G401 (cell line): ENCODE results near the gene CENPC. TPM values are rescaled to one million over a fixed set of nuclear protein-coding genes. Genes with fewer than 3 reads are reported as not detected.

ENCODE experiments used
- DNase-seq: peaks from one replicate; pipeline ENCODE4 v3.0.0-alpha.2; 2015; ENCODE audit warnings: low spot score
- in situ Hi-C: cut with HindIII; loops from 2 replicates; pipeline ENCODE4 v1.10.0; 2016; ENCODE audit warnings: low sequenced_read_pairs, mixed read lengths
- total RNA-seq: library from RNA; depleted of rRNA; stranded (reverse); fragments of >200 nt; shearing (Covaris generic); gene quantifications from 2 replicates; pipeline ENCODE4 v1.2.3, GENCODE V29; 2014; rRNA removed

The CENPC gene, protein sequence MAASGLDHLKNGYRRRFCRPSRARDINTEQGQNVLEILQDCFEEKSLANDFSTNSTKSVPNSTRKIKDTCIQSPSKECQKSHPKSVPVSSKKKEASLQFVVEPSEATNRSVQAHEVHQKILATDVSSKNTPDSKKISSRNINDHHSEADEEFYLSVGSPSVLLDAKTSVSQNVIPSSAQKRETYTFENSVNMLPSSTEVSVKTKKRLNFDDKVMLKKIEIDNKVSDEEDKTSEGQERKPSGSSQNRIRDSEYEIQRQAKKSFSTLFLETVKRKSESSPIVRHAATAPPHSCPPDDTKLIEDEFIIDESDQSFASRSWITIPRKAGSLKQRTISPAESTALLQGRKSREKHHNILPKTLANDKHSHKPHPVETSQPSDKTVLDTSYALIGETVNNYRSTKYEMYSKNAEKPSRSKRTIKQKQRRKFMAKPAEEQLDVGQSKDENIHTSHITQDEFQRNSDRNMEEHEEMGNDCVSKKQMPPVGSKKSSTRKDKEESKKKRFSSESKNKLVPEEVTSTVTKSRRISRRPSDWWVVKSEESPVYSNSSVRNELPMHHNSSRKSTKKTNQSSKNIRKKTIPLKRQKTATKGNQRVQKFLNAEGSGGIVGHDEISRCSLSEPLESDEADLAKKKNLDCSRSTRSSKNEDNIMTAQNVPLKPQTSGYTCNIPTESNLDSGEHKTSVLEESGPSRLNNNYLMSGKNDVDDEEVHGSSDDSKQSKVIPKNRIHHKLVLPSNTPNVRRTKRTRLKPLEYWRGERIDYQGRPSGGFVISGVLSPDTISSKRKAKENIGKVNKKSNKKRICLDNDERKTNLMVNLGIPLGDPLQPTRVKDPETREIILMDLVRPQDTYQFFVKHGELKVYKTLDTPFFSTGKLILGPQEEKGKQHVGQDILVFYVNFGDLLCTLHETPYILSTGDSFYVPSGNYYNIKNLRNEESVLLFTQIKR
- 13.8 and 15.8 TPM in 2 replicates for total RNA-seq

DNA sequence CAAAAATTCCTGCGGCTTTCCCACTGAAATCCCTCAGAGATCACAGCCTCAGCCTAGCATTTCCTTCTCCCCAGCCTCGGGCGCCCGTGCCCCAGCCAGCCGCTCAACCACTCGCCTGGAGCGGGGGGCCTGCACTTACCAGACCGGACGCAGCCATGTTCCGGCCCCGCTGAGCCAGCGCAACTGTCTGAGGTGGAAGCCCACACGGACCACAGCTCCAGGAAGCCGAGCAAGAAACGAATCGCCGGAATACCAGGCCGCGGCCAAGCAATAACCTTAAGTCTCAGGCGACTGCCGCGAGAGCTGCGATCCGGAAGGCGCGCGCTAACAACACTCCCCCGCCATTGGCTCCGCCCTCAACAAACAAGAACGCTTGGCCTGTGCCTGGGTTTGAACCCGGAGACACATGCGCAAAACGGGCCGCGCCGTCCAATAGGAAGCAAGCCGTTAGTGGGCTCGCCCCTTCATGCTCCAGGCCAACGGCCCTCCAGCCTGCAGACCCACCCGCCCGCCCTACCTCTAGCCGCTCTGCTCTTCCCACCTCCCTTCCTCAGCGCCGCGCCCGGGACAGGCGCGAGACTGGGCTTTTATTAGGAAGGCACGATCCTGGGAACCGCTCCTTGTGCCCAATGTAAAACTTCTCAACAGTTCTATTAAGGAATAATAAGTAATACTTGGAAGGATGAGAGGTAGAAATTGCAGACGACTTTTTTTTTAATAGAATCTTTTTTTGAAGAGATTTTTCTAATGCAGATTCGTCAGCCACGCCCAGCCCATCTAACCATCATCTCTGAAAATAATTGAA, at the start of gene CENPC:
TSS of gene CENPC (minus strand) at position 305 of the 805 bp plus-strand sequence. CDS start at position 157, 148 bp downstream.
- in situ Hi-C loops = no loop called here
- peak; percentile 99 for DNase-seq

DNA sequence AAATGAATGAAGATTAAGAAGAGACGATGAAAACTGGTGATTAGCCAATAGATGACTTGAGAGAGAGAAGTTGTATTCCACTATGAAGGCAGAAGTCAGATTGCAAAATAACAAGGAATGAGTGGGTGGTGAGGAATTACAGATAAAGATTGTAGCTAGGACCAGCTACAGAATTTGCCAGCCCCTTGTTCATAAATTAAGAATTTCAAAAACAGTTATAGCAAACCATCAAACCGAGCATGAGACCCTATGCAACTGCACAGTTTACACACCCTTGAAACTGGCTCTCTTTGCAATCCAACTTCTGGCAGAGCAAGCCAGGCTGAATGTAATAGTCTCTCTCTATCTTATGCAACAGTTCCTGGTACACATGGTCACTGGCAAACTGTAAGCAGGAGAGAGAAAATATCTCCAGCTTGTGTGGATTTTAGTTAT, 48.5 kb upstream of the CENPC start:
- no peak for DNase-seq
- in situ Hi-C loops = no loop called here

DNA sequence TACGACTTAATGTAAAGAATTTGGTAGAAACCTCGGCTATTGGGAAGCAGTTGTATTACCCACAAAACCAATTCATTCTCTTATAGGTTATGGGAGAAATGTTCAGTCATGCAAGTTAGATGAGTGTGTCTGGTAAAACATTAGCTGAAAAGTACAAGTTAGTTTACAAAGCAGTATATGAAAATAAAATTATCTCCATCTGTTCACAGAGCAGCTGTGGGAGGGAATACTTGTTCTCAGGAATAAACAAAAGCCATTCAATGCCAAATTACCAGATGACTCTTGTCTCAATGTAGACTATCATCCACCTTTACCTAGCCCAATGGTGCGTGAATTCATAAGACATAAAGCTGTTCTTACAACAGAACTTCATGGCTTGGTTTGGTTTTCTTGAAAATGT, 41.9 kb upstream of the CENPC start:
- DNase-seq = no peak
- in situ Hi-C loops = no loop called here

DNA sequence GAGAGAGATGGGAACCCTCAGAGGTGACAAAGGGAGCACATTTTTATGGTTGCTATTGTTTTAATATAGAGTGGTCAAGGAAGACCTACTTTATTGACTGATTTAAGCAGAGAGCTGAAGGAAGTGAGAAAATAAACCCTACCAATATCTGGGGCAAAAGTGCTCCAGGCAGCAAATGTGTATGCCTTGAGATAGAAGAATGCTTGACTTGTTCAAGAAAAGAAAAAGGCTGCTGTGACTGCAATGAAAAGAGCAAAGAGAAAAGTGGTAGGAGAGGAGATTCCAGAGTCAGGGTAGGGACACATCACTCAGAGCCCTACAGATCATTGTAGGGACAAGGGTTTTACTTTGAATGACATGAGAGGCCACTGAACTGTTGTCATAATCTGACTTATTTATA, 39.2 kb upstream of the CENPC start:
- no peak for DNase-seq
- in situ Hi-C loops = no loop called here

DNA sequence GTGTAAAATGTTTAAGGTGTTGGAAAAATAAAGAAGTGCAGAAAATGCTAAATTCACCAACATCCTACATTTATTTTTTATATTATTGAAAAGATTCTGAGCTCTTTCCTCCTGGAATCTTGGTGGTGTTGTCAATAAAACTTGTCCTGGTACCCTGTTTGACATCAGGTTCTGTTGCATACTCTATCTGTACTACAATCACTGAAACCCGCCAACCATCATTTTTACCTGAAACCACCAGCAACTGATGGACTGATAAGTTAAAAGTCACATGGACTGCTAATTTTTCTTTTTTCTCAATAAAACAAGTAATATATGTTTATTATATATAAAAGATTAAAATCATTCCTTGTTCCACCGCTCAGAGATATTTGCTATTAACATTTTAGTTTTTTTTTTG, 36.6 kb upstream of the CENPC start:
- no peak for DNase-seq
- in situ Hi-C loops = no loop called here

DNA sequence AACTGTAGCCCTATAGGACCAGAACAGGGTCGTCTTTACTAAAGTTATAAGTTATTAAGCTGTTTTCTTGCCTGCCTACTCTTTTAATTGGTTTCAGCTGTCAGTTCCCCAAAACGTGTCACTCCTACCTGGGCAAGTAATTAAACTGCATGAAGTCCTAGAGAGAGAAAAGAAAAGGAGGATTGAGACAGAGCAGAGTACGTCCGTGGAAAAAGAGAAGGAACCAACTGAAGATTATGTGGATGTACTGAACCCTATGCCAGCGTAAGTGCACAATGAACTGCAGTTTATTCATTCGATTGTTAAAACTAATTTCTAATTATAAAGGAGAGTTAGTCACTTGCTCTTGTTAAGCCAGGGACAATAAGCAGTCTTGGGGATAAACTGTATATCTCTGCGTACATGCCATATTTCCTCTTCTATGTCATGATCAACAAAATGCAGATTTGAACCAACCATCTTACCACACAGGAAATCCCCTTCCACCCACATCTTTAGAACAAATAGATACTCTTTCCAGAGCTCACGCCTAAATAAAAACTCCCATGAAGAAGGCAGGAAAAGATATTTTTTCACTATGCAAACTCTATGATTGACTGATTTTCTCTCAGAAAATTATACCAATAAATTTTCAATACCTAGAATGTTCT, 36.0 kb upstream of the CENPC start:
- in situ Hi-C loops = no loop called here
- no peak for DNase-seq

DNA sequence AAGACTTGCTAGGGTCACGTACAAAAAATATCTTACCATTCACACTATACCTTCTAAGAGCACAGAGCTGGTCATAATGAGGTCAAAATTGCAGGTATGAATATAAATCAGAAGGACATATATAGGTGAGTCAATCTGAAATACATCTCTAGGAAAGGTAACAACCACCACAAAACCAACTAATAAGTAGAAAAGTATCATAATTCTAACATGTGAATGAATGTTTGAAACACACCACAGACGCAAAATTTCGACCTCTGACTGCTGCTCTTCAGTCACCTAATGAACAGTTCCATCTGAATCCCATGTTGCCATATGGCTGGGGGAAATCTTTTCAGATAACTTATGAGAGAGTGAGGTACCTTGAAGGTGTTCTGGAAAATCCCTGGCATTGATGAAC, 35.3 kb upstream of the CENPC start:
- DNase-seq = no peak
- in situ Hi-C loops = no loop called here

DNA sequence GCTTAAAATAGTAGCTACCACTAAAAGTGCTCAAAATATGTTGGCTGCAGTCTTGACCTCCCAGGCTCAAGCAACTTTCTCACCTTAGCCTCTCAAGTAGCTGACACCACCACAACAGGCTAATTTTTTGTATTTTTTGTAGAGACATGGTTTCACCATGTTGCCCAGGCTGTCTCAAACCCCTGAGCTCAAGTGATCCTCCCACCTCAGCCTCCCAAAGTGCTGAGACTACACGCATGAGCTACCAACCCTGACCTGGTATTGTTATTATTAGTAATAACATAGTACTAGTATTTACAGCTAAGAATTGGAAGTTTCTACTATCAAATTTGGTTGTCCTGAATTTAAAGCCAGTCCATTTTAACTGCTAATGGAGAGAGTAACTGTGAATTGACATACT, 31.2 kb upstream of the CENPC start:
- DNase-seq = no peak
- in situ Hi-C loops = no loop called here

DNA sequence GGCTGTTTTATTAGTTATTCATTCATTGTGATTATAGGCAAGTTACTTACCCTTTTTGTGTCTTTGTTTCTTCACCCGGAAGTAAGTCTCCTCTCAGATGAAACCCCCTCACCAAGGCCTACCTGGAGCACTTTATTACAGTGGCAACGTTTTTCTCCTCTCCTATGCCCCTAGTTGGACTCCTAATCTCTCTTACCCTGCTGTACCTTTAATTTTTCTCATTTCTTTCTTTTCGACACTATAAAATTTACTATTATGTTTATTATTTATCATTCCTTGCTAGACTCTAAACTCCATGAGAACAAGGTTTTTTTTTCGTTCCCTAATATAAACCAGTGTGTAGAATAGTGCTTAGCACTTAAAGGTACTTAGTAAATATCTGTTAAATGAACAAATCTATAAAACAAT, 30.8 kb upstream of the CENPC start:
- in situ Hi-C loops = no loop called here

DNA sequence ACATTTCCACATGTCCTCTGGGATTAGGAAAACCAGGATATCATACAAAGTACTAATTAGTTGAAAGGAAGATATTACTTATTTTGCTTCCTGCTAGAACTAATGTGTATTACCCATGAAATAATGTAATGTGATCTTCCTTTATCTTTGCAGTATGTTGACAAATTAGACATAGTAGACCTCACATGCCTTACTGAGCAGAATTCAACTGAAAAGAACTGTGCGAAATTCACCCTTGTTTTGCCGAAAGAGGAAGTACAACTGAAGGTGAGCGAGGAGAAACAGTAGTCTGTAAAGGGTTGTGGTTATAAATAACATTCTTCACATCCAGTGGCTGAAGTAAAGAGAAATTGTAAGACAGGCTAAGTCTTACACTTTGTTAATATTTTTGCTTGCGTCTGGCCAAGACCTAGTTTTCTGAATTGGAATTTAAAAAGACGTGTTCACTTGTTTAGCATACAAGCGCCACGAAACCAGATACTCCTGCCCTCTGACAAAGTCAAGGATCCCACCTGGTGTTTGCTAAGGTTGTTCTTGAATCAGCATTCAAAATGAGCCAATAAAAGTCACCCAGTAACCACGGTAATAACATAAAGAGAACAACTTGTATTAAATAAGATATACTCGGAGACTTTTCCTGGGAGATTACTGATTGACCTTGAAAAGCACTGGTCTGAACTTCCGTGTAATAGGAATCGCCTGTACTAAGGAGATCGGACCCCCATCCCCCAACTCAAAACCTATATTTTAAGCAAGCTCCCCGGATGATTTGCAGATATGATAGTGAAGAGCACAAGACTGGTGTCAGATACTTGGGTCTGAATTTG, 30.1 kb upstream of the CENPC start:
- in situ Hi-C loops = no loop called here
- DNase-seq = no peak

More for the DNA sequence above, 30.8 kb upstream of the CENPC start:
- DNase-seq = no peak

DNA sequence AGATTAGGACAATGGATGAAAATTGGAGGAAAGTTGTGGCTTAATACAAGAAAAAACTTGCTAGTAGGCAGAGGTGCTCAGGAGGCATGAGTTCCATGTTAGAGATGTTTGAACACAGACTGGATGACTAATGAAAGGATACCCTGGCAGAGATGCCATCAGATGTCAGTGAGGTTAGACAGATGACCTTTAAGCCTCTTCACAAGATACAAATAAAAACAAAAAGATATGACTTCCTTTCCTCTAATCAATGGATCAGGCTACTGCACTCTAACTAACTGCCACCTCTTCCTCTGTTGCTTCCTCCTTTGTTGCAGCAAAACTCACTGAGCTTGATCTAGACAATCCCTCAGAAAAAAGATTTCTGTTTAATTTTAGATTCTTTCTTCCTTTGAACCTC, 27.9 kb upstream of the CENPC start:
- DNase-seq = no peak
- in situ Hi-C loops = no loop called here

DNA sequence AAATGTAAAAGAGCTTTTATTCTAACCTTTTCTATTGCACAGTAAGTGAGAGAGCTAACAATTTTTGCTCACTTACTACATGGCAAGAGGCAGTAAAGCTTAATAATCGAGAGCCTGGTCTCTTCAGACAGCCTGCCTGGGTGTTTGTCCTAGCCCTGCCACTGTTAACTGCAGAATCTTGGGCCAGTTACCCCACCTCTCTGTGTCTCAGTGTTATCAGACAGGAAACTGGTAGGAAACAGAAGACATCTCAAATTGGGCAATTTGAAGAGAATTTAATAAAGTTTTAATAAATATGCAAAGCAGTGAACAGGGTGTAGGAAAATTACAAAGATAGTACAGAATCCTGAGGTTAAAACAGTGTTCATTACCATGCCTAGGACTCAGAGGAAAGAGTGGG, 26.7 kb upstream of the CENPC start:
- in situ Hi-C loops = no loop called here
- DNase-seq = no peak

DNA sequence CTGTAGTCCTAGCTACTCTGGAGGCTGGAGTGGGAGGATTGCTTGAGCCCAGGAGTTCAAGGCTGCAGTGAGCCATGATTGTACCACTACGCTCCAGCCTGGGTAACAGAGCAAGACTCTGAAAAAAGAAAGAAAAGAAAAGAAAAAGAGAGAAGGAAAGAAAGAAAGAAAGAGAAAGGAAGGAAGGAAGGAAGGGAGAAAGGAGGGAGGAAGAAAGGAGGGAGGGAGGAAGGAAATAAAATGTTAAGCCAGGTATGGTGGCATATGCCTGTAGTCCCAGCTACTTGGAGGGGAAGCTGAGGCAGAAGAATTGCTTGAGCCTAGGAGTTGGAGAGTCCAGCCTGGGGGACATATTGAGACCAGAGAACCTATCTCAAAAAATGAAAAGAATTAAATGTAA, 25.2 kb upstream of the CENPC start:
- in situ Hi-C loops = no loop called here
- DNase-seq = no peak

DNA sequence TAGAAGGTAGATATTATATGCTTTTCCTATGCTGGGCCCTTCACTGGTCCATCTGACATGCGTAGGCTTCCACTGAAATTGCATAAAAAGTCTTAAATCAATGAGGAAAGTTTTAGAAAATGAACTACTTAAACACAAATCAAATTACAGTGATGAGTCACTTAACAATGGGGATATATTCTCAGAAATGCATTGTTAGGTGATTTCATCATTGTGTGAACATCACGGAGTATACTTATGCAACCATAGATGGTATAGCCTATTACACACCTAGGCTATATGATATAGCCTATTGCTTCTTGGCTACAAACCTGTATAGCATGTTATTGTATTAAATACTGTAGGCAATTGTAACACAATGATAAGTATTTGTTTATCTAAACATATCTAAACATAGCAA, 23.5 kb upstream of the CENPC start:
- in situ Hi-C loops = no loop called here
- no peak for DNase-seq

DNA sequence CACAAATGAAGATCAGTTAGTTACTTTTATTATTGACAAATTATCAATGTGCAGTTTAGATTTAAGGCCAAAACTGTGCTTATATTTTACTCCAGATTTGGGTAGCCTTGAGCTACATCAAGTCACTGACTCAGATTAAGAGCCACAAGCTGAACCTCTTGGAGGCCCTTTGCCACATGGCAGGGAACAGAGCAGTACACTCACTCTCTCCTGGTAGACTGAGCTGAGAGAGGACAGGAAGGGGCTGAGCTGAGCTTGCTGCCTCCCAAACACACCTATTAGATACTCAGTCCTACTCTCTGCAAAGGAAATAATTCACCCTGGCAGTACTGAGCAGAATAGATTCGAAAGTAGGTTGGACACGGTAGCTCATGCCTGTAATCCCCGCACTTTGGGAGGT, 21.0 kb upstream of the CENPC start:
- DNase-seq = no peak
- in situ Hi-C loops = no loop called here

DNA sequence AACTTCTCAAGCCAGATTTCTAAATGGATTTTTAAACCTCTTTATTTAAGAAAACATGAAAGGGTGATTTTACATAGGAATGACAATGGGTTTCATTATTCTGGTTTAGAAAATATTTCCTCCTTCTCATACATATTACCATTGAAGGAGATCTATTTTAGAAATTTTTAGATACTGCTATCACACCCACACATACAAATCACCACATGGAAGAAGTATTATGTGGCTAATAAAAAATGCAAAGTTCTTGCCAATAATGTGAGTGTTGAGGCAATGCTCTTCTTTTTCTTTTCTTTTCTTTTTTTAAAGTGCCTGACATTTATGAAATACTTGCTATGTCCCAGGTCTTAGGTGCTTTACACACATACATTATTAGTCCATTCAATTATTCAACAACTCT, 20.0 kb upstream of the CENPC start:
- DNase-seq = no peak
- in situ Hi-C loops = no loop called here

DNA sequence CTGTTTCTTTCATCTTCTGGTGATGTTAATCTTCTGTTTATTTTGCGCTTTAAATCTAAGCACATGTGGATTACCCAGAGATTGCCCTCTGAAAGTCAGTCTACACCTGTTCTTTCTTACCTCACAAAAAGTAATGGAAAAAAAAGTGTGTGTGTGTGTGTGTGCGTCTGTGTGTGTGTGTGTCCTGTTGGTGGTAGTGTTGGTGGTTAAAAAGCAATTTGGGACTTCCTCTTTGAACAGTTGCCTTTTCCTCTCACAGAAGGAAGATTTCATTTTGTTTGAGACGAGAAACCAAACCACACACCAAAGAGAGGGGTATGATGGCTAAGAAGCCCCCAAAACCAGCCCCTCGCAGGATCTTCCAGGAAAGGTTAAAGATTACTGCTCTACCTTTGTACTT, 13.2 kb upstream of the CENPC start, which contains the start of gene STAP1:
TSS of gene STAP1 (plus strand) at position 235 of the 400 bp plus-strand sequence. CDS start at position 318, 83 bp downstream.
- no peak for DNase-seq

DNA sequence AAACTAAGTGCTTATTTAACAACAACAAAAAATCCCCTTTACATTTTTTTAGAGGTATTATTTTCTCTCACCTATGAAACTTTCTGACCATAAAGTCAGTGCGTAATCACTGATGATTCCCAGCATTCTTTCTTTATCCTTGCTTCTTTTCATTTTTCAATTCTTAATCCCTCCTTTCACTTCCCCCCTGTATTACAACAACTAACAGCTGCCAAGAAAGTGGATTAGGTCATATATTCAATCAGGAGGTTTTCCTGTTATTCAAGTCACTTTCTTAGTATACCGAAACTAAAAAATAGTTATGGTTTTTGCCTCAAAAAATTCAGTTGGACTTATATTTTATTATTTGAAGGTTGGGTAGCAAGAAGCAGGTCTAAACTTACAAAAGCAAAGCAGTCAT, 11.1 kb upstream of the CENPC start:
- in situ Hi-C loops = no loop called here
- DNase-seq = no peak

More for the DNA sequence above, 13.2 kb upstream of the CENPC start, which contains the start of gene STAP1:
- in situ Hi-C loops = no loop called here
